Stimulated activated CD4-positive, alpha-beta T cell treated with anti-CD3 and anti-CD28 coated beads, TNF-alpha, amount 100 ng/mL, for 1 hour (primary cell): ENCODE results near the gene AKR1B15.
"Not testable (repeated sequence)": the region's sequence is repeated elsewhere in the genome, so short reads cannot be mapped to it uniquely, and the experiment has no call there.

Experiments
- DNase-seq, 3 donors: peaks; one replicate each; pipeline ENCODE4 v3.0.0-alpha.2; 2020; ENCODE audit warnings: low read depth in 3 of 3, low spot score in 1 of 3

The AKR1B15 gene

GRCh38 chr7:134548877-134549276 is at the start of gene AKR1B15:
Gene AKR1B15, plus strand, starts transcription at chr7:134549110. Its CDS starts 15,510 bp downstream, at chr7:134564620.
- no peak for DNase-seq

GRCh38 chr7:134500406-134500805 is 48.5 kb upstream of the AKR1B15 start:
- DNase-seq: no peak

GRCh38 chr7:134500982-134501381 is 47.9 kb upstream of the AKR1B15 start:
- DNase-seq: no peak

GRCh38 chr7:134502463-134503371 is 46.2 kb upstream of the AKR1B15 start:
- no peak for DNase-seq

- DNase-seq: no peak
Measured at GRCh38 chr7:134504660-134505164, 44.2 kb upstream of the AKR1B15 start.

- no peak for DNase-seq
Measured at GRCh38 chr7:134505856-134506255, 43.1 kb upstream of the AKR1B15 start.

GRCh38 chr7:134509010-134509409 is 39.9 kb upstream of the AKR1B15 start:
- DNase-seq: no peak

GRCh38 chr7:134510646-134511045 is 38.3 kb upstream of the AKR1B15 start:
- no peak for DNase-seq

- no peak for DNase-seq
Measured at GRCh38 chr7:134512271-134512670, 36.6 kb upstream of the AKR1B15 start.

GRCh38 chr7:134513169-134513752 is 35.6 kb upstream of the AKR1B15 start:
- peak in 1 of 3 donors; percentile 6 for DNase-seq

- DNase-seq: no peak
Measured at GRCh38 chr7:134514106-134514505, 34.8 kb upstream of the AKR1B15 start.

GRCh38 chr7:134514663-134515062 is 34.2 kb upstream of the AKR1B15 start:
- no peak for DNase-seq

GRCh38 chr7:134515569-134516468 is 33.1 kb upstream of the AKR1B15 start:
- DNase-seq: no peak

GRCh38 chr7:134520130-134520529 is 28.8 kb upstream of the AKR1B15 start:
- no peak for DNase-seq

- no peak for DNase-seq
Measured at GRCh38 chr7:134522601-134523000, 26.3 kb upstream of the AKR1B15 start.

- not testable (repeated sequence) for DNase-seq
Measured at GRCh38 chr7:134525449-134525848, 23.5 kb upstream of the AKR1B15 start.

- not testable (repeated sequence) for DNase-seq
Measured at GRCh38 chr7:134526552-134527248, 22.2 kb upstream of the AKR1B15 start.

GRCh38 chr7:134527979-134528371 is 20.9 kb upstream of the AKR1B15 start:
- DNase-seq: no peak

GRCh38 chr7:134528749-134529148 is 20.2 kb upstream of the AKR1B15 start:
- no peak for DNase-seq

- no peak for DNase-seq
Measured at GRCh38 chr7:134530460-134530859, 18.4 kb upstream of the AKR1B15 start.
